Stomach smooth muscle (tissue), 2 donors: ENCODE measurements around the gene AKR1C1.
"Not testable (repeated sequence)": the region's sequence is repeated elsewhere in the genome, so short reads cannot be mapped to it uniquely, and the experiment has no call there.

ENCODE experiments used
- H3K27ac ChIP-seq: one replicate; pipeline ENCODE4 v1.7.0; 2013; ENCODE audit warnings: mild to moderate bottlenecking, low read length, inconsistent platforms
- H3K27me3 ChIP-seq, 2 donors: one replicate each; pipeline ENCODE4 v1.7.0; 2013; ENCODE audit warnings: low read length in 2 of 2; ENCODE audit not compliant: insufficient read depth in 2 of 2, control insufficient read depth in 1 of 2
- H3K36me3 ChIP-seq, 2 donors: one replicate each; pipeline ENCODE4 v1.7.0; 2013; ENCODE audit warnings: low read length in 2 of 2; ENCODE audit not compliant: control insufficient read depth in 2 of 2, insufficient read depth in 2 of 2
- H3K4me1 ChIP-seq: one replicate; pipeline ENCODE4 v1.7.0; 2013; ENCODE audit warnings: low read length; ENCODE audit not compliant: control insufficient read depth, insufficient read depth
- H3K4me3 ChIP-seq, 2 donors: one replicate each; pipeline ENCODE4 v1.7.0; 2013; ENCODE audit warnings: low read length in 2 of 2
- H3K9ac ChIP-seq, 2 donors: one replicate each; pipeline ENCODE4 v1.7.0; 2013; ENCODE audit warnings: low read length in 2 of 2, mild to moderate bottlenecking in 1 of 2
- H3K9me3 ChIP-seq, 2 donors: one replicate each; pipeline ENCODE4 v1.7.0; 2013; ENCODE audit warnings: low read length in 2 of 2; ENCODE audit not compliant: control insufficient read depth in 2 of 2
- donor health status: healthy.
- donor health status: Pancreatic carcinoma.

The AKR1C1 gene

DNA sequence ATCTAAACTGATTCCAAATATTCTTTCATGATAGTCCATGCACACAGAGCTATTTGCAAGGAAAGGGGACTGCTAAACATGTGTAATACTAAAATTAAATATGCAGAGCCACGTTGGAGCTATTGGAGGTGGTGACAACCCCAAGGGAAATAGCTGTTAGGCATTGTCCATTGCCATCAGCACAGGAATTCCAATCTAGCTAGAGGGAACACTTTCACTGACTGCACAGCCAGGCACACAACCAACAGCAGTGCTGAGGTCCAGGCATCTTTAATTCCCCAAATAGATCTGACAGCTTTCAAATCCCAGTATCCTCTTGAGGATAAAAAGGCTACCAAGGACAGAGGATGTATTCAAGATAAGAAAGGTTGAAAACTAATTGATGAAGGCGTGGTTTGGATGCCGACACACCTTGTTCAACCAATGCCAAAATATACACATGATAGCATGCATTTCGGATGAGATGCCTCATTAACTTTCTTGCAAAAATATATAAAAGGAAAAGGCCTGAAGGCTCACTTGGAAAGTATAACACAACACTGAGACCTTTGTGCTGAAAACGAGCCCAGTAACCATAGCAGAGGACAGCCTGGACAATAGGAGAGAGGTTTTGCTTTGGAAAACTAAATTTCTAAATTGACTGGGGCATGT lies 11.6 kb upstream of the AKR1C1 start:
- H3K9me3 ChIP-seq, H3K27me3 ChIP-seq, H3K4me3 ChIP-seq, H3K27ac ChIP-seq, H3K9ac ChIP-seq, H3K36me3 ChIP-seq: not testable (repeated sequence)
- peaks cover 20% of the 10 kb centered on the region for H3K4me1 ChIP-seq

DNA sequence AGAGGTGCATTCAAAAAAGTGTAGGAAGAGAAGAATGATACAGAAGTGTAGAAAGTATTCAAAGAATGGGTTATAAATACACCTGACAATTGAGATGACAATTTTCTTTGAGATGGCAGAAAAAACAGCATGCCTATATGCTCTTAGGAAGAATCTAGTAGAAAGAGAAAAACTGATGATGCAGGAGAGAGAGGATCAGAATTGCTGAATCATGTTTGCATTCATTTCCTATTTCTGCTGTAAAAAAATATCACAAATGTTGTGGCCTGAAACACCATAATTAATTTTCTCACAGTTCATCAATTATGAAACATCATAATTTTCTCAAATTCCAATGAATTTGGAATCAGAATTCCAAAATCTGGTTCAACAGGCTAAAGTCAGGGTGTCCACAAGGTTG lies 9.8 kb upstream of the AKR1C1 start:
- H3K36me3 ChIP-seq = no peaks in the 10 kb centered on the region
- no peaks in the 10 kb centered on the region for H3K27me3 ChIP-seq
- no peaks in the 10 kb centered on the region for H3K9me3 ChIP-seq
- no peak overlapping the region for H3K4me3 ChIP-seq
- H3K4me1 ChIP-seq = peaks cover 15% of the 10 kb centered on the region
- H3K27ac ChIP-seq = no peak overlapping the region
- H3K9ac ChIP-seq = no peak overlapping the region

DNA sequence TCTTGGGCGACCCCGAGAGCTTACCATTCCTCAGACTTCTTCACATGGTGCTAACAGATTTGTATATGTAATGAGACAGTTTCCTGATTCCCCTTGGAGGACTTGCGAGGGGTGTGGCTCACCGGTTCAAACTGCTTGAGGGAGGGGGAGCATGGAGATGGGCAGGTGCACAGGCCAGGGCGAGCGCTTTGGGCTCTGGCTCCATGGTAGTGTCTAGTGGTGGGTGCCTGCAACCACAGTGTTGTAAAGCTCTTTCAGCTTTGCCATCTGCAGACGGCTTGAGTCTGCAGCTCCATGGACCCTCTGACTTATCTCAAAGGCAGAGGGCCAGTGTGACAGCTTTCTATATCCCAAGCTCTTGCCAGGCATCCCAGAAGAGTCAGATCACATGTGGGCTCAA lies 7.1 kb upstream of the AKR1C1 start:
- H3K27me3 ChIP-seq, H3K27ac ChIP-seq, H3K36me3 ChIP-seq, H3K4me3 ChIP-seq, H3K9ac ChIP-seq, H3K9me3 ChIP-seq, H3K4me1 ChIP-seq: not testable (repeated sequence)

DNA sequence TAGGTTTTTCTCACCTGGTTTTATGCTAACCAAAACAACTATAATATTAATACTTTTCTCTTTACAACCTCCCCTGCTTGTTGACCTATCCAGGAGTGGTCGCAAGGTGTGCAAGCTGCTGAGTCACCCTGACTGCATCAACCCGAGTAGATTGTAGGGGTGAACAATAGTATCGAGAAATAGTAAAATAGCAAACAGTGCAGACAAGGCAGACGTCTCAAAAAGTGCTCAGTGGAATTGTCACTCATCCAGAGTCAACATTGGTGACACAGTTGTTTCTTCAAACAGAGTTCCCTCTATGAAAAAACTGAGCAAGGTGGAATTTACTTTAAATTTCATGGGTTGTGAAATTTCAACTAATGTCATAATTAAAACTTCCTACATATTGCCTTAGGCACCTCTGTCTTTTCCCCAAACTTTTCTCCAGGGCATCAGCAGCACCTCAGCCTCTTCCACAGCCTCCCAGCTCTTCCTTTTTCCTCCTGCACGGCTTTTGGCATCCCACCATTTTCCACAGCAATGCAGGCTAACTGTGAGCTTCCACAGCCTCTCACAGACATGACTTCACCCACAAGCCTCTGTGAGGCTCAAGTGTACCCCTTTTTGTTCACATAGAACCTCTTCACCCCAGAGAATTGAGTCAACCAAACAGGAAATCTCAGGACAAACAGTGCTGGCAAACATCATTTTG lies 6.1 kb upstream of the AKR1C1 start:
- not testable (repeated sequence) for H3K36me3 ChIP-seq, H3K9ac ChIP-seq, H3K4me3 ChIP-seq, H3K27ac ChIP-seq, H3K9me3 ChIP-seq, H3K27me3 ChIP-seq, H3K4me1 ChIP-seq

DNA sequence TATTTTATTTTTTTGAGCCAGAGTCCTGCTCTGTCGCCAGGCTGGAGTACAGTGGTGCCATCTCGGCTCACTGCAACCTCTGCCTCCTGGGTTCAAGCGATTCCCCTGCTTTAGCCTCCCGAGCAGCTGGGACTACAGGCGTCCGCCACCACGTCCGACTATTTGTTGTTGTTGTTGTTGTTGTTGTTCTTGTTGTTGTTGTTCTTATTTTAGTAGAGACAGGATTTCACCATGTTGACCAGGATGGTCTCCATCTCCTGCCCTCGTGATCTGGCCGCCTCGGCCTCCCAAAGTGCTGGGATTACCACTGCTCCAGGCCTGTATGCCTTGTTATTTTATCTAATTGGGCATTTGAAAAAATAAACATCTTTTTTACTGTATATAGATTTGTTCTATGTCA lies 1.7 kb upstream of the AKR1C1 start:
- not testable (repeated sequence) for H3K36me3 ChIP-seq, H3K4me1 ChIP-seq, H3K9ac ChIP-seq, H3K9me3 ChIP-seq, H3K27ac ChIP-seq, H3K4me3 ChIP-seq, H3K27me3 ChIP-seq

DNA sequence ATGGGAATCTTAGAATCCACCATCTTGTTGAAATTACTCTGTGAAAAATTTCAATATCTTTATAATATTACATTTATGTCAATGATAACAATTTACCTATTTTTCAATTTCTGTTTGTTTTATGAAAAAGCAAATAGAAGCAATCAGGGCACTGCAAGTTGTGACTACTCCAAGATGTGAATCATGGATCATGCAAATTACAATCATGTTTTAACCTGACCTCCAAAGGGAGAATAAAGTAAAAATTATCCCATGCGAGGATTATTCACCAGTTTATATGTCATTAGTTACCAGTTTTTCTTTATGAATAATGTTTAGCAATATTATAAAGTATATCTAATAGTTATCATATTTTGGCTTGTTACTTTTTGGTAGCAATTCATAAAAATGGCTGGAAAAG lies 907 bp upstream of the AKR1C1 start:
- not testable (repeated sequence) for H3K4me3 ChIP-seq, H3K4me1 ChIP-seq, H3K9ac ChIP-seq, H3K9me3 ChIP-seq, H3K36me3 ChIP-seq, H3K27ac ChIP-seq, H3K27me3 ChIP-seq

DNA sequence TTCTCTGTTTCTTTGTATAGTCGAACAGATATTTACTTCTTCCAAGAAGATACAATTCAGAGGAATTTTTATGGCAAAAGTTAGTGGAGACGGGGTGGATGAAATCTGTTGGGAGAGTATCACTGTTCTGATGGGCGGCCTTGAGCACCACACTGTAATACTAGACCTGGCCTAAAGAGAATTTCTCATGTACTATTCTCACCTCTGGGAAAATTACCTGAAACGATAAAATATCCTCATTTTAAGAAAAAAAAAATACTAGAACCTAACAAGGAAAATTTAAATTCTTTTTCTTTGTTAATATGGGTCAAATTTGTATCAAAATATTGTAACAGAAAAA lies 570 bp downstream of the AKR1C1 start:
- H3K9me3 ChIP-seq, H3K4me1 ChIP-seq, H3K27ac ChIP-seq, H3K9ac ChIP-seq, H3K36me3 ChIP-seq, H3K27me3 ChIP-seq: not testable (repeated sequence)
- H3K4me3 ChIP-seq = peak overlapping the region in 1 of 2 donors; percentile 35

DNA sequence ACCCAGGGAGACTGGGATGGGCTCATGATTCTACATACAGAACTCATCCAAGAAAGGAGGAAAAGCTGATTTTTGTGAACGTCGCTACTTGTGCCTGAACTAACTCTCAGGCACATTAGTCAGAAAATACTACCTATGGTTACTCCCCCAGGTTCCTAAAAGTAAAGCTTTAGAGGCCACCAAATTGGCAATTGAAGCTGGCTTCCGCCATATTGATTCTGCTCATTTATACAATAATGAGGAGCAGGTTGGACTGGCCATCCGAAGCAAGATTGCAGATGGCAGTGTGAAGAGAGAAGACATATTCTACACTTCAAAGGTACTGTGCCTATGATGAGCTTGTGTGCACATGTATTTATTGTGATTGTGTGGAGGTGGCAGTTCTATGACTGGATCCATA lies 2.5 kb downstream of the AKR1C1 start:
- not testable (repeated sequence) for H3K4me1 ChIP-seq, H3K27ac ChIP-seq, H3K4me3 ChIP-seq, H3K36me3 ChIP-seq, H3K9ac ChIP-seq, H3K9me3 ChIP-seq, H3K27me3 ChIP-seq

DNA sequence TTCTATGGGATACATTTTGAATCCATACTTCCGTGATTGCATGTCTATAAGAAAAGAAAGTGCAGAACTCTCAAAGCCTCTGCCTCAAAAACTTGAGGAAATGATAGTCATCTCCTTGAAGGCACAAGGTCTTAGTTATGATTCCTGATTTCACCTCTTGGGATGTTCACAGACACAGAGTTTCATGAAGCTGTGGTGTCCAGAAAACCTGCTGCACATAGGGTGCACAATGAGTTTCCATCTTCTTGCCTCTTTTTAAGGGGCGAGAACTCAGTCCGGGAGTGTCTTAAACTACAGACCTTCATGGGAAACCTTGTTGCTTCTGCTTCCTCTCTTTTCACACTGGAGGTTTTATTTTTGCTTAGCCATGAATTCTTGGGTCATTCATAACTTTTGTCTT lies 4.0 kb downstream of the AKR1C1 start:
- H3K27me3 ChIP-seq, H3K4me1 ChIP-seq, H3K27ac ChIP-seq, H3K9me3 ChIP-seq, H3K36me3 ChIP-seq, H3K4me3 ChIP-seq, H3K9ac ChIP-seq: not testable (repeated sequence)

DNA sequence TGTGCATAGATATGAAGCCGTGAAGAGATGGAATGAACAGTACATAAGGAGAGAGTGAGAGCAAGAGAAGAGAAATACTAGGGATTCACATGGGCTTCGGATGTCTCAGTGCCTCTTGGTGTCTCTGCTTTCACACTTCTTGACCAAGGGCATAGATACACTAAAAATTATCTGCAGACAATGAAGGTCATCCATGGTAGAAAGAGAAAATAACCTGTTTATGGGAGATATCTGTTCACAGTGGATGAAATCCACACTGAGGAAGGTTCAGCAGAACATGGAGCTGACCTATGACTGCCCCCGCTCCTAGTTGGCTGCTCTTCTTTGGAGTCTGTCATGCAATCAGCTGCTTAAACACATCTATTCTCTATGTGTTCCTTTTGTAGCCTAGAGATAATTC lies 6.1 kb downstream of the AKR1C1 start:
- H3K9me3 ChIP-seq, H3K36me3 ChIP-seq, H3K4me3 ChIP-seq, H3K27me3 ChIP-seq, H3K9ac ChIP-seq, H3K27ac ChIP-seq, H3K4me1 ChIP-seq: not testable (repeated sequence)

DNA sequence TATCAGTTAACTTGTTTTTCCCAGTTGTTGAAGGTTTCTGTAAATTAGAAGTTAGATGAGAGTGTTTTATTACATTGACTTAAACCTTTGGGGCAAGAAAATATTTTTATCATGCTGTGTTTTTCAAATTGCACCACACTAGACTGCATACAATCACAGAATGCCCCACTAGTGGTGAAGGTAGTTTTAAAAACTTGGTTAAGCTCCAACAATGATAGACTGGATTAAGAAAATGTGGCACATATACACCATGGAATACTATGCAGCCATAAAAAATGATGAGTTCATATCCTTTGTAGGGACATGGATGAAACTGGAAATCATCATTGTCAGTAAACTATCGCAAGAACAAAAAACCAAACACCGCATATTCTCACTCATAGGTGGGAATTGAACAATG lies 7.1 kb downstream of the AKR1C1 start:
- H3K9ac ChIP-seq, H3K36me3 ChIP-seq, H3K9me3 ChIP-seq, H3K4me3 ChIP-seq, H3K4me1 ChIP-seq, H3K27me3 ChIP-seq, H3K27ac ChIP-seq: not testable (repeated sequence)
